Breast epithelium (tissue), 4 donors: ENCODE measurements around the gene TMEM132C. TPM values are rescaled to one million over a fixed set of nuclear protein-coding genes. Genes with fewer than 3 reads are reported as not detected.

ENCODE experiments used
- DNase-seq, 2 donors: peaks; one replicate each; pipeline ENCODE4 v3.0.0-alpha.2; 2019; ENCODE audit warnings: low spot score in 2 of 2
- H3K27ac ChIP-seq, 2 donors: fragments of 200-600 bp; sonication (generic) in 1 of 2; one replicate each; pipeline ENCODE4 v1.5.1; 2016 to 2019; ENCODE audit warnings: mild to moderate bottlenecking in 1 of 2
- H3K27me3 ChIP-seq, 2 donors: fragments of 200-600 bp; sonication (generic) in 1 of 2; one replicate each; pipeline versions ENCODE4 v1.5.1 to v1.6.0; 2017 to 2019; ENCODE audit warnings: control low read depth in 1 of 2, mild to moderate bottlenecking in 1 of 2
- H3K36me3 ChIP-seq: fragments of 200-600 bp; one replicate; pipeline ENCODE4 v1.5.1; 2019
- H3K4me1 ChIP-seq, 2 donors: fragments of 200-600 bp; sonication (generic); one replicate each; pipeline ENCODE4 v1.5.1; 2016 to 2019; ENCODE audit warnings: control low read depth in 1 of 2
- H3K4me3 ChIP-seq, 3 donors: fragments of 200-600 bp; sonication (generic); 1 replicate in 2 of 3; 2 replicates in 1 of 3; pipeline ENCODE4 v1.5.1; 2016 to 2019; ENCODE audit warnings: mild to moderate bottlenecking in 3 of 3, moderate library complexity in 2 of 3
- H3K9me3 ChIP-seq, 2 donors: fragments of 200-600 bp; sonication (generic) in 1 of 2; one replicate each; pipeline ENCODE4 v1.5.1; 2016 to 2019; ENCODE audit warnings: control low read depth in 1 of 2
- CTCF ChIP-seq, 3 donors: fragments of 450-650 bp; IDR thresholded peaks; one replicate each; pipeline ENCODE4 v1.5.1; 2016 to 2017; ENCODE audit warnings: antibody characterized with exemption in 3 of 3, mild to moderate bottlenecking in 3 of 3, moderate library complexity in 3 of 3
- POLR2A ChIP-seq: fragments of 450-650 bp; IDR thresholded peaks from one replicate; pipeline ENCODE4 v1.6.1; 2016; ENCODE audit warnings: antibody characterized with exemption, mild to moderate bottlenecking, moderate library complexity
- POLR2AphosphoS5 ChIP-seq, 3 donors: sonication (generic); formaldehyde crosslinking; IDR thresholded peaks; one replicate each; pipeline ENCODE4 v1.6.1; 2017; ENCODE audit warnings: antibody characterized with exemption in 3 of 3
- intact Hi-C: fragments of 100-400 bp; cut with DNase I; formaldehyde crosslinking; loops from one replicate; pipeline ENCODE4 v1.15.1; 2023; ENCODE audit warnings: low total_unique reads
- total RNA-seq, 3 donors: library from RNA; depleted of rRNA; stranded (reverse); fragments of >200 nt; gene quantifications; one replicate each; pipeline ENCODE4 v1.1.0, GENCODE V29; 2016

Gene TMEM132C
- total RNA-seq, 3 donors from 2014 or later, result 7.2 to 54.1 (median 15.7) TPM

GRCh38 chr12:128266541-128267130 is 334 bp upstream of the TMEM132C start:
- H3K27ac ChIP-seq, result no peak overlapping the region

GRCh38 chr12:128267651-128268378 is 845 bp downstream of the TMEM132C start:
- H3K4me3 ChIP-seq, result peak overlapping the region; percentile 49 to 67 (median 50)
- TF ChIP-seq POLR2A (no peak), POLR2AphosphoS5 (IDR thresholded peaks at IDR 0.05) (no peak), CTCF (IDR thresholded peaks at IDR 0.05) (no peak)

More at GRCh38 chr12:128266541-128267130, 334 bp upstream of the TMEM132C start:
- TF ChIP-seq POLR2A (no peak), POLR2AphosphoS5 (IDR thresholded peaks at IDR 0.05) (no peak), CTCF (IDR thresholded peaks at IDR 0.05) (no peak)
- intact Hi-C loops, result no loop called here
- H3K36me3 ChIP-seq, result no peaks in the 10 kb centered on the region
- peaks cover 0 to 13% of the 10 kb centered on the region in 2 donors for H3K9me3 ChIP-seq
- H3K4me1 ChIP-seq, result no peaks in the 10 kb centered on the region
- H3K4me3 ChIP-seq, result peak overlapping the region; percentile 49 to 67 (median 50)
- DNase-seq, result no peak
- H3K27me3 ChIP-seq, result peaks cover 0 to 47% of the 10 kb centered on the region in 2 donors

GRCh38 chr12:128268379-128268995 is 1.5 kb downstream of the TMEM132C start:
- intact Hi-C loops, result no loop called here
- Histone ChIP-seq H3K4me1 (no peaks in the 10 kb centered on the region), H3K4me3 (peak overlapping the region; percentile 49 to 67 (median 50)), H3K36me3 (no peaks in the 10 kb centered on the region), H3K27me3 (peaks cover 0 to 50% of the 10 kb centered on the region in 2 donors), H3K27ac (no peak overlapping the region), H3K9me3 (peaks cover 0 to 17% of the 10 kb centered on the region in 2 donors)
- no peak for TF ChIP-seq POLR2AphosphoS5 (IDR thresholded peaks at IDR 0.05)
- DNase-seq, result no peak

More at GRCh38 chr12:128267651-128268378, 845 bp downstream of the TMEM132C start:
- DNase-seq, result no peak
- no peaks in the 10 kb centered on the region for H3K4me1 ChIP-seq
- H3K36me3 ChIP-seq, result no peaks in the 10 kb centered on the region
- intact Hi-C loops, result no loop called here
- H3K9me3 ChIP-seq, result peaks cover 0 to 13% of the 10 kb centered on the region in 2 donors
- H3K27ac ChIP-seq, result no peak overlapping the region
- H3K27me3 ChIP-seq, result peaks cover 0 to 50% of the 10 kb centered on the region in 2 donors

- no peak for DNase-seq
- Histone ChIP-seq H3K27me3 (peaks cover 0 to 50% of the 10 kb centered on the region in 2 donors), H3K27ac (no peak overlapping the region), H3K4me1 (no peaks in the 10 kb centered on the region), H3K4me3 (peak overlapping the region; percentile 49 to 67 (median 50)), H3K36me3 (no peaks in the 10 kb centered on the region), H3K9me3 (peaks cover 0 to 16% of the 10 kb centered on the region in 2 donors)
- TF ChIP-seq POLR2AphosphoS5 (IDR thresholded peaks at IDR 0.05), result no peak
- TF ChIP-seq POLR2A, result no peak
- TF ChIP-seq CTCF (IDR thresholded peaks at IDR 0.05), result no peak
- intact Hi-C loops, result no loop called here
Measured at GRCh38 chr12:128269181-128269591, 2.2 kb downstream of the TMEM132C start.

DNA sequence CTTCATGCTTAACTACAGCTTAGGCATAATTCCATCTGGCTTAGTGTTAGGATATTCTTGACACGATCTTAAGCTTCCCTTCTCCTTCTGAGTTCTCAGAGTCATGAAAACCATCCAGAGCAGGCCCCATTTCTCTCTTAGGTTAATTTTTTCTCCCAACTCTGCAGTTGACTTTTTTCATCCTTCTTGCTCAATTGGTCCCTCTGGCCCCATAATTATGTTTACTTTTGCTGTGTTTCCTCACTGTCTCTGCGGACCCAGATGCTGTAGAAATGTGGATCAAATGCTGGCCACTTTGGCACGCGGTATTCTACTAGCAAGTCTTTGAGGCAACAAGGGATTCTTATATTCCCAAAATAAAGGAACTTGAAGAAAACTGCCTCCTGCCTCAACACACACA is 9.5 kb downstream of the TMEM132C start:
- peaks cover 0 to 28% of the 10 kb centered on the region in 2 donors for H3K9me3 ChIP-seq
- TF ChIP-seq CTCF (IDR thresholded peaks at IDR 0.05) (no peak), POLR2A (no peak), POLR2AphosphoS5 (IDR thresholded peaks at IDR 0.05) (no peak)
- H3K4me1 ChIP-seq, result no peaks in the 10 kb centered on the region
- no peak overlapping the region for H3K4me3 ChIP-seq
- no peak overlapping the region for H3K27ac ChIP-seq
- intact Hi-C loops, result no loop called here
- peaks cover 0 to 4% of the 10 kb centered on the region in 2 donors for H3K27me3 ChIP-seq
- no peak for DNase-seq
- no peaks in the 10 kb centered on the region for H3K36me3 ChIP-seq
